Fibroblast of villous mesenchyme (primary cell): ENCODE results near the gene PARD6B. TPM values are rescaled to one million over a fixed set of nuclear protein-coding genes. Genes with fewer than 3 reads are reported as not detected.
"Not testable (repeated sequence)": the region's sequence is repeated elsewhere in the genome, so short reads cannot be mapped to it uniquely, and the experiment has no call there.

ENCODE experiments used
- DNase-seq: peaks from one replicate; pipeline ENCODE4 v3.0.0-alpha.2; 2010; ENCODE audit warnings: low read depth
- H3K4me3 ChIP-seq: 2 replicates; pipeline ENCODE4 v1.5.1; 2011; ENCODE audit warnings: low read depth, mild to moderate bottlenecking, low read length
- CTCF ChIP-seq: IDR thresholded peaks from 2 replicates; pipeline ENCODE4 v1.5.1; 2012; ENCODE audit warnings: low read depth, mild to moderate bottlenecking, low read length; ENCODE audit not compliant: insufficient read depth
- total RNA-seq: library from RNA; depleted of rRNA; stranded (reverse); fragments of >200 nt; gene quantifications from 2 replicates; pipeline ENCODE4 v1.2.3, GENCODE V29; 2012

The PARD6B gene
- total RNA-seq, 1 donor = 6.5 TPM

DNA sequence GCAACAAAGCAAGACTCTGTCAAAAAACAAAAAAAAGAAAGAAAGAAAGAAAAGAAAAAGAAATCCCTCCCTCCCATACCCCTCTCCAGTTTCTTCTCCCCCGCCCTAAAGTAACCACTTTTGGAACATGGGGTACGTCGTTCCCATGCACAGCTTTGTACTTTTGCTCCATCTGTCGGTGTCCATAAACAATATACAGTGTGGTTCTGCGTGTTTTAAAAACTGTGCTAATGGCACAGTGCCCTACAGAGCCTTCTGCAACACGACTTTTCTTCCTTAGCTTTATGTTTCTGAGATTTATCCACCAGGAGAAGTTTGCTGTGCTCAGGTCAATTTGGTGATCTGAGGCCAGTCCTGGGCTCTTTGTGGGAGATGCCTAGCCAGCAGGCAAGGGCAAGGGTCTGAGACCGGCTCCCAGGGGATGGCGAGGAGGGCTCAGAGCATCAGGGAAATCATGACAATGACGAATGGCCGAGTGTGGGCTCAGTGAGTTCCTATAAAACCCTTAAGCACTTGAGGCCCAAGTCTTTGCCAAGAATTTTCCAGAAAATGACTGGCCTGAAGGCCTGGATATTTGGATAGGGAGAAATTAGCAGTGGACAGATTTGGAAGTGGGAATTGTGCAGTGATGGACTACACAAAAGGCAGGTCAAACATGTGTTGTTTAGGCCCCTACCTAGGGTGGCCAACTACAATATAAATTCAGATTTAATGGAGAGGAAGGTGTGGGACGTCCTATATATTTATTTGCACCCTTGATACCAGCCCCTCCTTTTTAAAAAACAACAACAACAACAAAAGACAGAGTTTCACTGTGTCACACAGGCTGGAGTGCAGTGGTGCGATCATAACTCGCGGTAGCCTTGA is 61.6 kb downstream of the PARD6B start:
- no peak overlapping the region for H3K4me3 ChIP-seq
- DNase-seq = no peak
- no peak for TF ChIP-seq CTCF

GRCh38 chr20:50793575-50794016 is 62.2 kb downstream of the PARD6B start:
- DNase-seq = peak; percentile 30
- peak; percentile 43 for TF ChIP-seq CTCF
- not testable (repeated sequence) for H3K4me3 ChIP-seq

DNA sequence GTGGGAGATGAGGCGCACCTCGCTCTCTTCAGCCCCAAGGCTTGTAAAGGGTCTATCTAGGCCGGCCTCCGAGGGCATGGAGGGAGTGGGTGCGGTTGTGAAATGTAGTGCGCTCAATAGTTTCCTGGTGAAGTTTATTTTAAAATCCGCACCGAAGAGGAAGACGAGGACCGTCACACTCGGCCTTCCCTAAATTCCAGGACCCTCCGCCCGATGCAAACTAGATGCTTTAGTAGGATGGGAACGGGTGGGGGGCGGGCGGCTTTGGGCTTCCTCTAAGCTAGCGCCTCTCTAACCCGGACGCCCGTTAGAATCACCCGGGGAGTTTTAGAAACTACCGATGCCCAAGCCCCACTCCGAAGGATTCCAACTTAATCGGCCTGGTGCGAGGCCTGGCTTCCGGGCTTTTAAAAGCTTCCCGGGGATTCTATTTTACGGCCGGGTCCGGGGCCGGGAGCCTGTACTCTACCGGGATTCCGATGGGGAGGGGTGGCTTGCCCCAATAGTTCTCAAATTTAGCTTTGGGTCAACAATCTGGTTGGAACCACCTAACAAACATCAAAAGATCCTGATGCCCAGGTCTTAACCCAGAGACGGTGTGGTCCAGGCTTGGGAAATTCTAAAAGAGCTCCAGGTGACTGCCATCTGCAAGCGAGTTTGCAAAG is 62.9 kb downstream of the PARD6B start:
- TF ChIP-seq CTCF = no peak
- no peak for DNase-seq
- H3K4me3 ChIP-seq = peak overlapping the region; percentile 26

GRCh38 chr20:50794846-50795634 is 63.7 kb downstream of the PARD6B start, which contains the start of gene BCAS4:
Gene BCAS4, plus strand, starts transcription at chr20:50795061. Its CDS starts 23 bp downstream, at chr20:50795084.
- DNase-seq = peak; percentile 75
- peak; percentile 61 for TF ChIP-seq CTCF
- peak within 1 kb of the TSS; percentile 82 for H3K4me3 ChIP-seq

- no peak for DNase-seq
- TF ChIP-seq CTCF = no peak
- no peak overlapping the region for H3K4me3 ChIP-seq
Observed at GRCh38 chr20:50797142-50797541, 65.8 kb downstream of the PARD6B start.

GRCh38 chr20:50798650-50799049 is 67.3 kb downstream of the PARD6B start:
- no peak for TF ChIP-seq CTCF
- H3K4me3 ChIP-seq = no peak overlapping the region
- no peak for DNase-seq
